Effector memory CD8-positive, alpha-beta T cell (primary cell): ENCODE results near the gene LMCD1.

Experiments used
- ATAC-seq: fragments of 150-1000 bp; cut with Tn5 transposase; replicated peaks from 2 replicates; pipeline ENCODE4 v1.10.0; 2021; ENCODE audit warnings: mild to moderate bottlenecking, moderate library complexity
- DNase-seq, 3 experiments: peaks; one replicate each; pipeline ENCODE4 v3.0.0; 2021
- H3K27ac Mint-ChIP-seq, 2 donors: one replicate each; pipeline ENCODE4 v1.8.0; 2022; ENCODE audit warnings: mild to moderate bottlenecking in 2 of 2, mixed read lengths in 2 of 2, moderate library complexity in 2 of 2
- H3K27me3 Mint-ChIP-seq, 2 donors: one replicate each; pipeline ENCODE4 v1.8.0; 2022; ENCODE audit warnings: mixed read lengths in 2 of 2
- H3K36me3 Mint-ChIP-seq: one replicate; pipeline ENCODE4 v1.8.0; 2022; ENCODE audit warnings: mild to moderate bottlenecking, moderate library complexity, mixed read lengths; ENCODE audit not compliant: insufficient read depth
- H3K4me1 Mint-ChIP-seq, 2 donors: one replicate each; pipeline ENCODE4 v1.8.0; 2022; ENCODE audit warnings: low read depth in 2 of 2, mixed read lengths in 2 of 2
- H3K4me3 Mint-ChIP-seq, 2 donors: one replicate each; pipeline ENCODE4 v1.8.0; 2022; ENCODE audit warnings: mild to moderate bottlenecking in 2 of 2, mixed read lengths in 2 of 2, moderate library complexity in 2 of 2
- H3K9me3 Mint-ChIP-seq, 2 donors: one replicate each; pipeline ENCODE4 v1.8.0; 2022; ENCODE audit warnings: mixed read lengths in 2 of 2

LMCD1 gene

GRCh38 chr3:8472549-8472948 is 29.1 kb upstream of the LMCD1 start:
- no peaks in the 10 kb centered on the region for H3K4me1 Mint-ChIP-seq
- H3K27me3 Mint-ChIP-seq, result peaks cover 5 to 10% of the 10 kb centered on the region in 2 donors
- ATAC-seq (no peak), DNase-seq (no peak)
- H3K4me3 Mint-ChIP-seq, result no peak overlapping the region
- H3K27ac Mint-ChIP-seq, result no peak overlapping the region
- H3K9me3 Mint-ChIP-seq, result no peaks in the 10 kb centered on the region
- H3K36me3 Mint-ChIP-seq, result no peaks in the 10 kb centered on the region

- no peak for ATAC-seq
- H3K9me3 Mint-ChIP-seq, result no peaks in the 10 kb centered on the region
- H3K27ac Mint-ChIP-seq, result no peak overlapping the region
- peaks cover 5 to 8% of the 10 kb centered on the region in 2 donors for H3K27me3 Mint-ChIP-seq
- H3K4me1 Mint-ChIP-seq, result no peaks in the 10 kb centered on the region
- H3K36me3 Mint-ChIP-seq, result no peaks in the 10 kb centered on the region
- no peak for DNase-seq
- no peak overlapping the region for H3K4me3 Mint-ChIP-seq
Observed at GRCh38 chr3:8473029-8473428, 28.6 kb upstream of the LMCD1 start.

GRCh38 chr3:8473990-8474389 is 27.6 kb upstream of the LMCD1 start:
- DNase-seq (no peak), ATAC-seq (no peak)
- H3K27me3 Mint-ChIP-seq, result peaks cover 3 to 8% of the 10 kb centered on the region in 2 donors
- no peak overlapping the region for H3K27ac Mint-ChIP-seq
- H3K9me3 Mint-ChIP-seq, result no peaks in the 10 kb centered on the region
- H3K4me3 Mint-ChIP-seq, result no peak overlapping the region
- no peaks in the 10 kb centered on the region for H3K36me3 Mint-ChIP-seq
- no peaks in the 10 kb centered on the region for H3K4me1 Mint-ChIP-seq

- no peak for DNase-seq
- no peaks in the 10 kb centered on the region for H3K9me3 Mint-ChIP-seq
- no peak for ATAC-seq
- H3K4me3 Mint-ChIP-seq, result no peak overlapping the region
- no peak overlapping the region for H3K27ac Mint-ChIP-seq
- no peaks in the 10 kb centered on the region for H3K36me3 Mint-ChIP-seq
- H3K27me3 Mint-ChIP-seq, result peaks cover 0 to 4% of the 10 kb centered on the region in 2 donors
- H3K4me1 Mint-ChIP-seq, result no peaks in the 10 kb centered on the region
Observed at GRCh38 chr3:8474991-8475390, 26.6 kb upstream of the LMCD1 start.

GRCh38 chr3:8480699-8481098 is 20.9 kb upstream of the LMCD1 start:
- H3K4me3 Mint-ChIP-seq, result no peak overlapping the region
- no peak for DNase-seq
- no peaks in the 10 kb centered on the region for H3K36me3 Mint-ChIP-seq
- H3K4me1 Mint-ChIP-seq, result no peaks in the 10 kb centered on the region
- H3K27ac Mint-ChIP-seq, result no peak overlapping the region
- H3K9me3 Mint-ChIP-seq, result no peaks in the 10 kb centered on the region
- ATAC-seq, result no peak
- H3K27me3 Mint-ChIP-seq, result no peaks in the 10 kb centered on the region

GRCh38 chr3:8481380-8481779 is 20.2 kb upstream of the LMCD1 start:
- H3K27ac Mint-ChIP-seq, result no peak overlapping the region
- ATAC-seq (no peak), DNase-seq (no peak)
- H3K4me3 Mint-ChIP-seq, result no peak overlapping the region
- no peaks in the 10 kb centered on the region for H3K27me3 Mint-ChIP-seq
- no peaks in the 10 kb centered on the region for H3K9me3 Mint-ChIP-seq
- no peaks in the 10 kb centered on the region for H3K36me3 Mint-ChIP-seq
- no peaks in the 10 kb centered on the region for H3K4me1 Mint-ChIP-seq

GRCh38 chr3:8482263-8482662 is 19.4 kb upstream of the LMCD1 start:
- DNase-seq (no peak), ATAC-seq (no peak)
- Mint-ChIP-seq H3K36me3 (no peaks in the 10 kb centered on the region), H3K9me3 (no peaks in the 10 kb centered on the region), H3K4me3 (no peak overlapping the region), H3K27ac (no peak overlapping the region), H3K27me3 (no peaks in the 10 kb centered on the region), H3K4me1 (no peaks in the 10 kb centered on the region)

GRCh38 chr3:8482960-8483665 is 18.5 kb upstream of the LMCD1 start:
- H3K36me3 Mint-ChIP-seq, result no peaks in the 10 kb centered on the region
- H3K4me3 Mint-ChIP-seq, result no peak overlapping the region
- H3K4me1 Mint-ChIP-seq, result no peaks in the 10 kb centered on the region
- ATAC-seq, result no peak
- no peak overlapping the region for H3K27ac Mint-ChIP-seq
- no peaks in the 10 kb centered on the region for H3K9me3 Mint-ChIP-seq
- no peak for DNase-seq
- H3K27me3 Mint-ChIP-seq, result no peaks in the 10 kb centered on the region

GRCh38 chr3:8484409-8485140 is 17.0 kb upstream of the LMCD1 start:
- no peaks in the 10 kb centered on the region for H3K4me1 Mint-ChIP-seq
- H3K27ac Mint-ChIP-seq, result no peak overlapping the region
- no peak overlapping the region for H3K4me3 Mint-ChIP-seq
- no peaks in the 10 kb centered on the region for H3K9me3 Mint-ChIP-seq
- H3K27me3 Mint-ChIP-seq, result no peaks in the 10 kb centered on the region
- DNase-seq, result no peak
- H3K36me3 Mint-ChIP-seq, result no peaks in the 10 kb centered on the region
- no peak for ATAC-seq

GRCh38 chr3:8485141-8485870 is 16.3 kb upstream of the LMCD1 start:
- Mint-ChIP-seq H3K4me3 (no peak overlapping the region), H3K36me3 (no peaks in the 10 kb centered on the region), H3K9me3 (no peaks in the 10 kb centered on the region), H3K4me1 (no peaks in the 10 kb centered on the region), H3K27ac (no peak overlapping the region), H3K27me3 (no peaks in the 10 kb centered on the region)
- ATAC-seq, result no peak
- DNase-seq, result no peak

GRCh38 chr3:8485943-8486342 is 15.7 kb upstream of the LMCD1 start:
- Mint-ChIP-seq H3K27ac (no peak overlapping the region), H3K9me3 (no peaks in the 10 kb centered on the region), H3K27me3 (no peaks in the 10 kb centered on the region), H3K36me3 (no peaks in the 10 kb centered on the region), H3K4me1 (no peaks in the 10 kb centered on the region), H3K4me3 (no peak overlapping the region)
- ATAC-seq, result no peak
- no peak for DNase-seq

- no peak overlapping the region for H3K27ac Mint-ChIP-seq
- H3K4me3 Mint-ChIP-seq, result no peak overlapping the region
- no peaks in the 10 kb centered on the region for H3K27me3 Mint-ChIP-seq
- ATAC-seq, result no peak
- no peak for DNase-seq
- no peaks in the 10 kb centered on the region for H3K36me3 Mint-ChIP-seq
- no peaks in the 10 kb centered on the region for H3K9me3 Mint-ChIP-seq
- H3K4me1 Mint-ChIP-seq, result no peaks in the 10 kb centered on the region
Observed at GRCh38 chr3:8486434-8486833, 15.2 kb upstream of the LMCD1 start.

- Mint-ChIP-seq H3K4me3 (no peak overlapping the region), H3K4me1 (no peaks in the 10 kb centered on the region), H3K9me3 (no peaks in the 10 kb centered on the region), H3K27me3 (no peaks in the 10 kb centered on the region), H3K27ac (no peak overlapping the region), H3K36me3 (no peaks in the 10 kb centered on the region)
- ATAC-seq, result no peak
- no peak for DNase-seq
Observed at GRCh38 chr3:8486936-8487335, 14.7 kb upstream of the LMCD1 start.

- H3K27ac Mint-ChIP-seq, result no peak overlapping the region
- DNase-seq, result no peak
- H3K4me3 Mint-ChIP-seq, result no peak overlapping the region
- H3K9me3 Mint-ChIP-seq, result no peaks in the 10 kb centered on the region
- no peak for ATAC-seq
- no peaks in the 10 kb centered on the region for H3K27me3 Mint-ChIP-seq
- H3K4me1 Mint-ChIP-seq, result peaks cover 9% of the 10 kb centered on the region in 2 donors
- no peaks in the 10 kb centered on the region for H3K36me3 Mint-ChIP-seq
Observed at GRCh38 chr3:8488411-8488810, 13.2 kb upstream of the LMCD1 start.
